GM23248 (cell line): ENCODE results near the gene COPS9.

Experiments used
- EZH2 ChIP-seq: fragments of 200-600 bp; sonication (generic); IDR thresholded peaks from 2 replicates; pipeline ENCODE4 v1.6.1; 2018; ENCODE audit warnings: antibody characterized with exemption, mild to moderate bottlenecking; ENCODE audit not compliant: insufficient read depth, poor library complexity, severe bottlenecking
- EZH2phosphoT487 ChIP-seq: fragments of 200-600 bp; sonication (generic); IDR thresholded peaks from 2 replicates; pipeline ENCODE4 v1.6.1; 2018; ENCODE audit warnings: antibody characterized with exemption, moderate library complexity, mild to moderate bottlenecking, low read depth; ENCODE audit not compliant: insufficient read depth

GRCh38 chr2:240183875-240184590 is 47.9 kb upstream of the COPS9 start:
- TF ChIP-seq EZH2 (no peak), EZH2phosphoT487 (no peak)
